WTC11 (cell line): ENCODE measurements around the gene TNIK. TPM values are rescaled to one million over a fixed set of nuclear protein-coding genes. Genes with fewer than 3 reads are reported as not detected.

Experiments used
- ATAC-seq: fragments of 200-7000 bp; cut with Tn5 transposase; 2 replicates; pipeline ENCODE4 v1.10.0; 2021; ENCODE audit warnings: mild to moderate bottlenecking, moderate library complexity
- CTCF ChIA-PET: fragments of 300-600 bp; sonication (Branson Sonifier 250); formaldehyde crosslinking; loops from one replicate; lab custom pipeline; 2021; ENCODE audit warnings: antibody characterized with exemption; lab: Charles Lee
- POLR2A ChIA-PET: fragments of 350-600 bp; sonication (Branson Sonifier 250); formaldehyde crosslinking; loops from one replicate; lab custom pipeline; 2021; ENCODE audit warnings: antibody characterized with exemption; lab: Charles Lee
- DNase-seq: peaks from one replicate; pipeline ENCODE4 v3.0.0; 2021; ENCODE audit warnings: low spot score
- H3K27ac Mint-ChIP-seq: 2 replicates; pipeline ENCODE4 v1.8.0; 2021; ENCODE audit warnings: mixed read lengths
- H3K27me3 Mint-ChIP-seq: 2 replicates; pipeline ENCODE4 v1.8.0; 2021; ENCODE audit warnings: low read depth, mild to moderate bottlenecking, moderate library complexity, mixed read lengths
- H3K36me3 Mint-ChIP-seq: 2 replicates; pipeline ENCODE4 v1.8.0; 2021; ENCODE audit warnings: mixed read lengths
- H3K4me1 Mint-ChIP-seq: 2 replicates; pipeline ENCODE4 v1.8.0; 2022; ENCODE audit warnings: mixed read lengths
- H3K4me3 Mint-ChIP-seq: 2 replicates; pipeline ENCODE4 v1.8.0; 2021; ENCODE audit warnings: mild to moderate bottlenecking, moderate library complexity, mixed read lengths
- H3K9me3 Mint-ChIP-seq: 2 replicates; pipeline ENCODE4 v1.8.0; 2021; ENCODE audit warnings: mixed read lengths
- ARID4B ChIP-seq: sonication (generic); formaldehyde crosslinking; IDR thresholded peaks from 2 replicates; pipeline ENCODE4 v1.8.0; 2023; ENCODE audit warnings: missing genetic modification reagents, mild to moderate bottlenecking, borderline replicate concordance
- CBFB ChIP-seq: sonication (generic); formaldehyde crosslinking; IDR thresholded peaks from 2 replicates; pipeline ENCODE4 v1.8.1; 2022; ENCODE audit warnings: mild to moderate bottlenecking, low read depth, missing genetic modification reagents
- ELF4 ChIP-seq: sonication (generic); formaldehyde crosslinking; IDR thresholded peaks from 2 replicates; pipeline ENCODE4 v1.8.1; 2022; ENCODE audit warnings: low read depth, mild to moderate bottlenecking, moderate library complexity, missing genetic modification reagents
- ESRRA ChIP-seq: sonication (generic); formaldehyde crosslinking; IDR thresholded peaks from 2 replicates; pipeline ENCODE4 v1.8.1; 2022; ENCODE audit warnings: mild to moderate bottlenecking, missing genetic modification reagents, borderline replicate concordance
- HMGXB4 ChIP-seq: sonication (generic); formaldehyde crosslinking; IDR thresholded peaks from 2 replicates; pipeline ENCODE4 v1.8.1; 2023; ENCODE audit warnings: mild to moderate bottlenecking, moderate library complexity, missing genetic modification reagents
- JUN ChIP-seq: sonication (generic); formaldehyde crosslinking; IDR thresholded peaks from 2 replicates; pipeline ENCODE4 v1.8.0; 2023; ENCODE audit warnings: mild to moderate bottlenecking, missing genetic modification reagents
- MAX ChIP-seq: sonication (generic); formaldehyde crosslinking; IDR thresholded peaks from 2 replicates; pipeline ENCODE4 v1.8.0; 2022; ENCODE audit warnings: mild to moderate bottlenecking, missing genetic modification reagents
- NR1H2 ChIP-seq: sonication (generic); formaldehyde crosslinking; IDR thresholded peaks from 2 replicates; pipeline ENCODE4 v1.9.0; 2021; ENCODE audit warnings: mild to moderate bottlenecking, moderate library complexity, missing genetic modification reagents
- OVOL2 ChIP-seq: fragments of 250-450 bp; sonication (Bioruptor Pico); IDR thresholded peaks from 2 replicates; pipeline ENCODE4 v1.9.0; 2021; ENCODE audit warnings: mild to moderate bottlenecking, borderline replicate concordance
- RELA ChIP-seq: sonication (generic); formaldehyde crosslinking; IDR thresholded peaks from 2 replicates; pipeline ENCODE4 v1.8.1; 2022; ENCODE audit warnings: missing genetic modification reagents, mild to moderate bottlenecking, borderline replicate concordance
- SMAD4 ChIP-seq: sonication (generic); formaldehyde crosslinking; IDR thresholded peaks from 2 replicates; pipeline ENCODE4 v1.8.0; 2022; ENCODE audit warnings: mild to moderate bottlenecking, missing genetic modification reagents
- TCF7 ChIP-seq: sonication (generic); formaldehyde crosslinking; IDR thresholded peaks from 2 replicates; pipeline ENCODE4 v1.8.0; 2022; ENCODE audit warnings: mild to moderate bottlenecking, low read depth, missing genetic modification reagents, moderate library complexity
- TP53 ChIP-seq: sonication (generic); formaldehyde crosslinking; IDR thresholded peaks from 2 replicates; pipeline ENCODE4 v1.8.1; 2023; ENCODE audit warnings: mild to moderate bottlenecking, missing genetic modification reagents
- ZNF219 ChIP-seq: sonication (generic); formaldehyde crosslinking; IDR thresholded peaks from 2 replicates; pipeline ENCODE4 v1.8.0; 2023; ENCODE audit warnings: missing genetic modification reagents, mild to moderate bottlenecking, borderline replicate concordance
- ZNF317 ChIP-seq: sonication (generic); formaldehyde crosslinking; IDR thresholded peaks from 2 replicates; pipeline ENCODE4 v1.8.1; 2023; ENCODE audit warnings: low read depth, mild to moderate bottlenecking, moderate library complexity, missing genetic modification reagents, borderline replicate concordance
- total RNA-seq: library from RNA; stranded (reverse); gene quantifications from 3 replicates; pipeline ENCODE4 v1.2.3, GENCODE V29; 2021
- TF ChIP-seq, protein P1 (sequence below): sonication (generic); formaldehyde crosslinking; IDR thresholded peaks from 2 replicates; pipeline ENCODE4 v1.8.0; 2022; ENCODE audit warnings: mild to moderate bottlenecking, missing genetic modification reagents

The TNIK gene
- total RNA-seq, 1 experiment from 2014 or later, result 50.3 TPM

- DNase-seq (no peak), ATAC-seq (no peak)
- H3K4me3 Mint-ChIP-seq, result no peak overlapping the region
- H3K36me3 Mint-ChIP-seq, result peaks cover 4% of the 10 kb centered on the region; the same call in 1 of the 2 replicates
- ChIA-PET CTCF (no interaction called here), POLR2A (no interaction called here)
- TF ChIP-seq CBFB (CRISPR knock-in tag) (no peak), ESRRA (no peak), HMGXB4 (CRISPR knock-in tag) (no peak), TCF7 (no peak), OVOL2 (no peak), ZNF317 (CRISPR knock-in tag) (no peak), ZNF219 (CRISPR knock-in tag) (no peak), ELF4 (CRISPR knock-in tag) (no peak), SMAD4 (CRISPR knock-in tag) (no peak), RELA (CRISPR knock-in tag) (no peak), ARID4B (no peak), MAX (CRISPR knock-in tag) (no peak), NR1H2 (no peak), TP53 (CRISPR knock-in tag) (no peak)
- TF ChIP-seq, protein P1, sequence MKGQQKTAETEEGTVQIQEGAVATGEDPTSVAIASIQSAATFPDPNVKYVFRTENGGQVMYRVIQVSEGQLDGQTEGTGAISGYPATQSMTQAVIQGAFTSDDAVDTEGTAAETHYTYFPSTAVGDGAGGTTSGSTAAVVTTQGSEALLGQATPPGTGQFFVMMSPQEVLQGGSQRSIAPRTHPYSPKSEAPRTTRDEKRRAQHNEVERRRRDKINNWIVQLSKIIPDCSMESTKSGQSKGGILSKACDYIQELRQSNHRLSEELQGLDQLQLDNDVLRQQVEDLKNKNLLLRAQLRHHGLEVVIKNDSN (CRISPR knock-in tag), result no peak
- peaks cover 8% of the 10 kb centered on the region for H3K9me3 Mint-ChIP-seq
- H3K4me1 Mint-ChIP-seq, result peaks cover 7% of the 10 kb centered on the region
- no peaks in the 10 kb centered on the region for H3K27me3 Mint-ChIP-seq
- no peak overlapping the region for H3K27ac Mint-ChIP-seq
These were observed 9.2 kb upstream of the TNIK start for GRCh38 chr3:171469376-171469775.

GRCh38 chr3:171468296-171468906 lies 8.2 kb upstream of the TNIK start:
- CTCF ChIA-PET, result no interaction called here
- TF ChIP-seq, protein P1 (CRISPR knock-in tag), result no peak
- no peak for TF ChIP-seq JUN
- POLR2A ChIA-PET, result no interaction called here
- ATAC-seq (no peak), DNase-seq (no peak)
- Mint-ChIP-seq H3K36me3 (peaks cover 7% of the 10 kb centered on the region; the same call in 1 of the 2 replicates), H3K27ac (no peak overlapping the region), H3K4me3 (no peak overlapping the region), H3K9me3 (peaks cover 8% of the 10 kb centered on the region), H3K4me1 (peaks cover 11% of the 10 kb centered on the region), H3K27me3 (no peaks in the 10 kb centered on the region)
